HL-60/S4 (cell line): ENCODE data around the gene TPD52L1.
"Not testable (repeated sequence)": the region's sequence is repeated elsewhere in the genome, so short reads cannot be mapped to it uniquely, and the experiment has no call there.

Source experiments
- in situ Hi-C: fragments of 300-500 bp; cut with MboI; formaldehyde crosslinking; loops from 2 replicates; pipeline ENCODE4 v1.14.3; 2022; ENCODE audit warnings: low sequenced_read_pairs

The TPD52L1 gene

DNA sequence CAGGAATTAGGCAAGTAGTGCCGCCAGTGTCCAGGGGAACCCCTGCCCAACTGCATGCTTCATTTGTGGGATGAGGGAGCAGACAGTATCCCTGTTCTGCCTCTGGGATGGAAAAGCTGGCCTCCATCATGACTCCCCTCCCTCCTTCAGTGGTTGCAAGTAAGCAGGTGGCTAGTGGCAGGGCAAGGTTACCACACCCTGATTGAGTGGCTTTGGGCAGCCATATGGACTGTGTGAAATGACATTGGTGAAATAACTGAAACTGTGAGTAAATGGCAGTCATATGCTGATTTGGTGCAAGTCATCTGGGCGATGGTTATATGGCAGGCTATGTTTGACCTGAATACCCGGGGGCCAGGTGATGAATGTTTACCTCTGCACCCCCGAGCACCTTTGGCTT lies 115.2 kb downstream of the TPD52L1 start:
- in situ Hi-C loops, result no loop called here

DNA sequence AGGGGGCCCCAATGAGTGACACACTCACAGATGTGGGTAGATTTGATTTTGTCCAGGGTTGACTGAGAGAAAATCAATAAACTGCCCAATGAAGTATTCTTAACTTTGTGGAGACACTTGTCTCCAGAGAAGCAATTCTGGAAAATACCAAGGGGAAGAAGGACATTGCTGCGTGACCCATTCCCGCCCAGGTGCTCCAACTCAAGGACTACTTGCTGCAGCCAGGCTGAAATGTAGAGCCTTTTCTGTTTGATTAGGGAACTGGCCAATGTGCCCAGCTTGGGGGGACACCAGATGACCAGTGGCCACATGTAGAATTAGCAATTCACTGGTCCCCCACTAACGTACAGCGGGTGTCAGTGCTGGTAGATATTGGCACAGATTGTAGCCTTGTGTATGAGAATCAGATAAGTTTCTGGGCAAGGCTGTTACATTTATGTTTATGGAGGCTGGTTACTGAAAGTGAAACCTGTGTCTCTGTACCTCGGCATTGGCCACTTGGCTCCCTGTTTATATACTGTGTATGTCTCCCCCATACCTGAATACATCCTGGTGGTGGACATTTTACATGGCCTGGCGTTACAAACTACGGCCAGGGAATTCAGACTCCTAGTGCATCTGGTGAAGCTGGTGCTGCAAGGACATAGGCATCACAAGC lies 115.9 kb downstream of the TPD52L1 start:
- in situ Hi-C loops, result no loop called here

DNA sequence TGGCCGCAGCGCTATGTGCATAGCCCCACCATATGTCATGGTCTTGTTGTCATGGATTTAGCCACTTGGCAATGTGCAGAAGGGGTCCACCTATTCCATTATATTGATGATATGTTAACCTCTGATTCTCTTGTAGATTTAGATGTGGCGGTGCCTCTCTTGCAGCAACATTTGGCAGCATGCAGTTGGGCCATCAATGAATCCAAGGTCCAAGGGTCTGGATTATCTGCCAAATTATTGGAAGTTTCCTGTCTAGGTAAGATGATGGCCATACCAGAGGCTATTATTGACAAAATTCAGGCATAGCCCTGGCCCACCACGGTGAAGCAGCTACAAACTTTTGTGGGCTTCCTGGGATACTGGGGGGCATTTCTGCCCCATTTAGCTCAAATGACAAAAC lies 116.8 kb downstream of the TPD52L1 start:
- in situ Hi-C loops, result no loop called here

DNA sequence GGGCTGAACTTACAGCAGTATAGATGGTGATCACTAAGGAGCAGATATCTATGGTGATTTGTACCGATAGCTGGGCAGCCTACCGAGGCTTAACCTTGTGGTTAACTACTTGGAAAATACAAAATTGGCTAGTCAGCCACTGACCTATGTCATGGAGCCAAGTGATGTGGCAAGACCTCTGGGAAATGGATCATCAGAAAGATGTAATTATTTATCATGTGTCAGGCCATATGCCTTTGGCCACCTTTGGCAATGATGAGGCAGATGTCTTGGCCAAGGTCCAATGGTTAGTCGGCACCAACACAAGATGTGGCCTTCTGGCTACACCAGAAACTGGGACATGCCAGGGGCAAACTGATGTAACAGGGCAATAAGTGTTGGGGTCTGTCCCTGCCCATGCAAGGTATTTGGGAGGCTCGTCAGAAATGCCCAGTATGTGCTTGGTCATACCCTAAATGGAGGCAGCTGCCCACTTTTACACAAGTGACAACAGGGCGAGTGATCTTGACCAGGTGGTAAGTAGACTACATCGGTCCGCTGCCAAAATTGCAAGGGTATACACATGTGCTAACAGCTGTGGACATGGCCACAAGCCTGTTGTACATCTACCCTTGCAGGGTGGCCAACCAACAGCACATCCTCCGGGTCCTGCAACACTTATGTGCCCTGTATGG lies 118.0 kb downstream of the TPD52L1 start:
- in situ Hi-C loops, result no loop called here

DNA sequence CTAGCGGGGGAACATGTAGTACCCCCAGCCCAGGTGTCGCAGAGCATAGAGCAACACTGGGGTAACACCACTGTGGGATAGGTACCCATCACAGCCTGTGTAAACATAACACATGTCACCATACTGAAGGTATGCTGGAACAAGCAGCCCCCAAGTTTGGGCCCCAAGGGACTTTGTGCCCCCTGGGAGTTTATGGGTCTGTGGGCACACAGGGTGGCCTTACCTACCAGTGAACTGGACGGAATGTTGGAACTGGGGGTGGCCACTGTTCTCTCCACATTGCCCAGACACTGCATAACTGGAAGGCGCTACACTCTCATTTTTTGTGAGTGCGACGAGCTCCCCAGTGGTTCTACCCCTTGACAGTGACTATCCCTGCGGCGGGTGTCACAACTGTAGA lies 119.7 kb downstream of the TPD52L1 start:
- in situ Hi-C loops, result no loop called here

DNA sequence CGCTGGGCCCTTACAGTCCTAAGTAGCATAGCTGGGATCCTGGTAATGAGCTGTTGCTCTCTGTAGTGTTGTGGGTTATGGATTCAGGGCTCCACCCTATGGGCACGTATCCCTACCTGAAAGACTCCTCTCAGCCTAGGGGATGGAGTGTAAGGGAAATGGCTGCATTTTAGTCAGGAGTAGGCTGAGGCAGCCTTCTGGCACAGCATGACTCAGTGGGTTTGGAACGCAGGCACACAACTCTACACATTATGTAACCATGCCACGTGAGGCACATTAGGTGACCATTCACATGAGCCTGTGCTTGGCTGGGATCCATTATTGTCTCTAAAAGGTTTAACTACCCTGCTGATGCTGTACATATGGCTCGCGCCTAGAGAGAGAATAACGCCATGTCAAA lies 120.4 kb downstream of the TPD52L1 start:
- in situ Hi-C loops, result no loop called here

DNA sequence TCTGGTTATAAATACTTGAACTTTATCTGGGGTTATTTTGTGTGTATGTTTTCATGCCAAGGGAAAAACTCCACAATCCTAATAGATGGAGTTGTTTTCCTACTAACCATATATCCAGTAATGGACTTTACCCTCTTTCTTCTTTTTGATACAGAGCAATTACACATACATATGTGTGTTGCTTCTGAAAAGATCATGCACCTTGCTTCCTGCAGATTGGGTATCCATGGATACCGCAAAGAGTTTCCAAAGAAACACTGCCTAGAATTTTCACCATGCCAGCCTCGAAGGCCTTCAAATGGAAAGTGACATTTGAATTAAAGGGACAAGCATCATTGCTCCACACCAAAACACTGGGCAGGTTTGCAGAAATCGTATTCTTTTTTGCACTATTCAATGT lies 121.4 kb downstream of the TPD52L1 start:
- in situ Hi-C loops, result no loop called here

DNA sequence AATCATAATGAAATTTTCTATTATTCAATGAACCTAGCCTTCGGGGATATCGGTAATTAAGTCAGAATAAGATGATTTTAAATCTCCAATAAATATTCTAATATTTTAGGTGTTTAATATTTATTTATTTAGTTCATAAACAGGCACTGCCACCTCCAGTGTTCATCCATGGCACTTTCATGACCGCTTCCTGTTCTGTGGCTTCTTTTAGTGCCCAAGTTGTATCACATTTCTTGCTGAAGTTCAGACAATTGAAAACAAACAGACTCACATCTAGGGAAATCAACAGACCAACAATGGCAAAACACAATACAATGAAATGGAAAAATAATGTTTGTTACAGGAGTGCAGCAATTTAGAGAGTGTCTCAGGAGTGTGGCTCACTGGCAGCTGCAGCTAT lies 122.2 kb downstream of the TPD52L1 start:
- in situ Hi-C loops, result no loop called here

DNA sequence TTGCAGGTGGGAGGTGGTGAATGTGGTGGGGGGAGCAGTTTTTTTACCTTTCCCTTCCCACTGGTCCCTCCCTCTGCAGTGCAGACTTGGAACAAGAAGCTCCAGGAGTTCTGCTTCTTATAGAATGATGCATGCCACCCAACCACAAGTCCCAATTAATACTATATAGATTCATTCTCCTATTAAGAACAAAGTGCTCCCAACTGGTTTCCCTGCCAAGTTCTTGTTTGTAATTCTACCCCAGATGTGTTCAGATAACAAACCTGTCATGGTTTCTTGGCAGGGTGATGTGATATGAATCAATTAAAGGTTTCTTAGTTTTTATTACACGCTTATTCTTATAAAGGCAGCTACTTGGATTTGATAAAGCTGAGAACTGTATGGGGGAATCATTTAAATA lies 124.3 kb downstream of the TPD52L1 start:
- in situ Hi-C loops, result no loop called here

DNA sequence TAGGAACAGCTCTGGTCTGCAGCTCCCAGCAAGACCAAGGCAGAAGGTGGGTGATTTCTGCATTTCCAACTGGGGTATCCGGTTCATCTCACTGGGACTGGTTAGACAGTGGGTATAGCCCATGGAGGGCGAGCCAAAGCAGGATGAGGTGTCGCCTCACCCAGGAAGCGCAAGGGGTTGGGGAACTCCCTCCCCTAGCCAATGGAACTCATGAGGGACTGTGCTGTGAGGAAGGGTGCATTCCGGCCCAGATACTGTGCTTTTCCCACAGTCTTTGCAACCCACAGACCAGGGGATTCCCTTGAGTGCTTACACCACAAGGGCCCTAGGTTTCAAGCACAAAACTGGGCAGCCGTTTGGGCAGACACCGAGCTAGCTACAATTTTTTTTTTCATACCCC lies 126.4 kb downstream of the TPD52L1 start:
- in situ Hi-C loops, result no loop called here

DNA sequence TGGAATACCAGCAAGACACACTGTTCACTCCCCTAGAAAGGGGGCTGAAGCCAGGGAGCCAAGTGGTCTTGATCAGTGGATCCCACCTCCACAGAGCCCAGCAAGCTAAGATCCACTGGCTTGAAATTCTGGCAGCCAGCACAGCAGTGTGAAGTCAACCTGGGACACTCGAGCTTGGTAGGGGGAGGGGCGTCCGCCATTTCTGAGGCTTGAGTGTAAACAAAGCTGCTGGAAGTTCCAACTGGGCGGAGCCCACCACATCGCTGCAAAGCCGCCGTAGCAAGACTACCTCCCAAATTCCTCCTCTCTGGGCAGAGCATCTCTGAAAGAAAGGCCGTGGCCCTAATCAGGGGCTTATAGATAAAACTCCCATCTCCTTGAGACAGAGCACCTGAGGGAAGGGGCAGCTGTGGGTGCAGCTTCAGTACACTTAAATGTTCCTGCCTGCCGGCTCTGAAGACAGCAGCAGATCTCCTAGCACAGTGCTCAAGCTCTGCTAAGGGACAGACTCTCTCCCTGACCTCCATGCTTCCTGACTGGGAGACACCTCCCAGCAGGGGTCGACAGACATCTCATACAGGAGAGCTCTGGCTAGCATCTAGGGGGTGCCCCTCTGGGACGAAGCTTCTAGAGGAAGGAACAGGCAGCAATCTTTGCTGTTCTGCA lies 126.9 kb downstream of the TPD52L1 start:
- in situ Hi-C loops, result not testable (repeated sequence)

DNA sequence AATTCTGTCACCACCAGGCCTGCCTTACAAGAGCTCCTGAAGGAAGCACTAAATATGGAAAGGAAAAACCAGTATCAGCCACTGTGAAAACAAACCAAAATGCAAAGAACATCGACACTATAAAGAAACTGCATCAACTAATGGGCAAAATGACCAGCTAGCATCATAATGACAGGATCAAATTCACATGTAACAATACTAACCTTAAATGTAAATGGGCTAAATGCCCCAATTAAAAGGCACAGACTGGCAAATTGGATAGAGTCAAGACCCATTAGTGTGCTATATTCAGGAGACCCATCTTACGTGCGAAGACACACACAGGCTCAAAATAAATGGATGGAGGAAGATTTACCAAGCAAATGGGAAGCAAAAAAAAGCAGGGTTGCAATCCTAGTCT lies 128.9 kb downstream of the TPD52L1 start:
- in situ Hi-C loops, result not testable (repeated sequence)

DNA sequence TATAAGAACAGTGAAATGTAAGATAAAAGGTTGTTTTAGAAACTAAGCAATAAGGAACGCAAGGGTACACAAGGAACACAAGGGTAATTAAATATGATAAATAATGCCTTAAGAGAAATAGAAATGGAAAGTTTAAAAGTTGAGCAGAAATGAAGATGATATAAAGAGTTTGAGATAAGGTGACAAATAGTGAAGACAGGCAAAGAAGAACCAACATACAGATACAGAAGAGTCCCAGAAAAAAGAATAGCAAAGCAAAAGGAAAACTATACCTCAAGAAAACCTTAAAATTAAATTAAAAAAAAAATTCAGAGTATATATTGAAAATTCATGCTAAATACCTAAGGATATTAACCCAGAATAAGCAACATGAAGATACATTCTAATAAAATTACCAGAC lies 131.8 kb downstream of the TPD52L1 start:
- in situ Hi-C loops, result no loop called here

DNA sequence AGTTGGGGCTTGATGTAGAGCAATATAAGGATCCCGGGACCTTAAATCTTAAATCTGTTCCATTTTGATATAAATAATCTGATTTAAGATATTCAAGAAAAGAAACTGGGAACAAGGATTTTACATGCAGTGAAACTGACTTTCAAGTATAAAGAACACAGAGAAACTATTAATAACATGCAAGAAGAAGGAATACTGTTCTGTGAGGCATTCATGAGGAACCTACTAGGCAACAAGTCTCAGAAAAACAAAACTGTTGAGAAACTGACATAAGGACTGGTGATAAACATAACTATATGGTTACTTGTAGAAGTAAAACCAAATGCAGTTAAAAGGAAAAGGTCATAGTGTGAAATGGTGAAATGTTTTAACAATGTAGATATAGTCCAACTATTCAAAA lies 132.4 kb downstream of the TPD52L1 start:
- in situ Hi-C loops, result no loop called here

DNA sequence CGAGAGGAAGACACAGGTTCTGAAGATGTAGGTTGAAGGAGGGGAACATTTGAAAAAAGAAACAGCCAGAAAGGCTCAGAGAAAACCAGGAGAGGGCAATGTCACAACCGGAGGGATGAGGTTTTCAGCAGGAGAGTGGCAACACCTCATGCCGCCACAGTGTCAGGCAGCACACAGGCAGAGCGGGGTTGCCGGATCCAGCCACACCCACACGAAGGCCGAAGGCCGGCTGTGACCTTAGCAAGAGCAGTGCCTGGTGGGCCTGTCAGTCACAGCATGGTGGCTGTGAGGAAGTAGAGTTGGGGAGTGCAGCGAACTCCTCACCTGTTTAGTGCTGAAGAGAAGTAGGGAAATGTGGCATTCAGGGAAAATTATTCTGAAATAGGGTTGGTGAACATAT lies 134.1 kb downstream of the TPD52L1 start:
- in situ Hi-C loops, result no loop called here

DNA sequence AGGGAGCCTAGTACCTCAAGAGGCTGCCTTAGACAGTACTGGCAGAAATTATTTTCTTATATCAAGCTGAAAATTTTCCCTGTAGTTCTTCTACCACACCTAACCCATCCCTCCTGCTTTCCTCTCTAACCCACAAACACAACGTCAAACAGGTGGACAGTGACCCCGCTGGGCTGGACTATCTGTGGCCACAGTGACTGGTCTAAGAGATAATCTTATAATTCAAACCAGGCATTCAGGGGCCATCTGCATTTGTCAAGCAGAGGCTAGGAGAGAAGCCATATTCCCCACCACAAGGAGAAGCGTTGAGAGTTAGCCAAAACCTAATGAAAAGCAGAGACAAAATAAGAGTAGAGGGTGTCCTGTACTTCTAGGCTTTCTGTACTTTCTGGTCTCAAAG lies 140.0 kb downstream of the TPD52L1 start:
- in situ Hi-C loops, result no loop called here

DNA sequence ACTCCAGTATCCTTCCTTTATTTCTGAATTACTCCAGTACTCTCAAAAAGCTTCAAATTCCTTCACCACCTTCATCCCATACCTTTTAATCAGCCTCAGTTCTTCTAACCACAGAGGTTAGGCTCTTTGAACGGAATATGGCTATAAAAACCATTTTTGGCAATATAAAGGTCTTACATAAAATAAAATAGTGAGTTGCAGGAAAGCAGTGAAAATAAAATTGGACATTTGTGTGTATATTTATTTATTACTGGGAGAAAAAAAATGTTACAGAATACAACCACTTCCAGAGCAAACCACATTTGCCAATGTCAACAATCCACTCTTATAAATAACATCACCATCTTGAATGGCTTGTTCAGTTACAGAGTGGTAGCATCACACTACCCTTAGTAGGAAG lies 140.5 kb downstream of the TPD52L1 start:
- in situ Hi-C loops, result no loop called here

DNA sequence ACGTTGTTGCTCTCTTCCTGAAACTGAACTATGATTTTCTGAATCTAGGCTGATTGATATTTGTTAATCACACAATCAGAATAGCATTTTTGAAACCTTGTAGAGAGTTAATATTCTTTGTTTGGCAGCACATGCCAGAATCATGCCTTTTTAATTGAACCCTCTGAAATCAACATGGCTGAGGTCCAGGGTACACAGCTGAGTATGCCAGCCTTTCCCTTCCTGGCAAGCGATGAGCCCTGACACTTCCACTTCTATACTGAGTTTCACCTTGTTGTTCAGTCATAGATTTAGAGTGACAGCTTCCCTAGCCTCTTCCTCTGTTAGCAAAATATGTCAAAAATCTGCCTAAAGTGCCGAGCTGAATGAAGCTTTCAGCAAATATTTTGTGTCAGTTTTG lies 141.4 kb downstream of the TPD52L1 start:
- in situ Hi-C loops, result no loop called here

DNA sequence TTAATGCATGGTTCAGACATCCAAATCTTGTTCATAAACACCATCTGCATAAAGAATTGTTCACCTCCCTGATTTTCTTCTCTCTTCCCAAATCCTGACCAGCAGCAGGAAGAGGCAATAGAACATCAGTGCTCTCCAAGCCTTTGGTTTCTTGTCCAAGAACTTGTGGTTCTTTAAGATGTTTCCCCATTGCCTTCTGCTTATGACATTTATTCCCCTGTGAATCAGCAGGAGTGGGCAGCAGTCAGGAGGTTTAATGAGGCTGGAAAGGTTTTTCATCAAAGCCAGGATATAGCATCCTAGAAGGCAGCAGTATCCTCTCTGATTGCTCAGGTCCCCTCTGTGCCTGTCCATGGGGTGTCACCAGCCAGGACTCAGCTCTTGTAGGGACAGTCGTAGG lies 142.9 kb downstream of the TPD52L1 start:
- in situ Hi-C loops, result no loop called here

DNA sequence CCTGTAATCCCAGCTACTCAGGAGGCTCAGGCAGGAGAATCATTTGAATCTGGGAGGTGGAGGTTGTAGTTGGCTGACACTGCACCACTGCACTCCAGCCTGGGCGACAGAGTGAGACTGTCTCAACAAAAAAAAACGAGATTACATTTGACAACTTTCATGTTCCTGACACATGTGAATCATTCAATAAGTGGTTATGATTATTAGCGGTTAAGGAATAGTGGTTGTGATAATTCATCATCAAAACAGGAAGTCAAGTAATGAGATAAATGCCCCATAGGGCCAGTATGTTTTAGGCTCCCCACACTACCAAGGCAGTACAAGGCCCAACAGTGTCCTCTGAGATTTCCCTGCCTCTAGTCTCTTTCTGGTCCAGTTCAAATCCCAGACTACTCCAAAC lies 145.7 kb downstream of the TPD52L1 start:
- in situ Hi-C loops, result no loop called here

DNA sequence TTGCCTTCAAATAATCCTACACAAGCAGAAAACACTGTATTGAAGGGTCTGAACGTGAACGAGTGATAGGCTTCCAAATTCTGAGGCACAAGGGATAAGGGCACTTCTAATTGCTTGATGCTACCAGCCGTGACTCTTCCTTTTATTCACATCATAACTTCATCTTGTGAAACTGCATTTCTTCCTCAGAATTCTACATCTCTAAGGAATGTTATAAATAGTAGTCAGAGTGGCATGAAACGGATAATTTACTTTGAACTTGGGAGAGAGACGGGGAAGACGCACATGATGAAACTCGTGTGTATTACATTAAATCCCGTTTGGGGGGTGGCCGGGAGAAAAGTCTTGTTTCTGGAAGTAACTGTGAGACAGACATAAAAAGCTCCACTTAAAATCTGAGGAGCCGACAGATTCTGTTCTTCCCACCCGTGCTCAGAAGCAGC lies 147.4 kb downstream of the TPD52L1 start:
- in situ Hi-C loops, result no loop called here
